Endothelial cell of umbilical vein (primary cell): Measurements from ENCODE around the gene DENND4C. TPM values are rescaled to one million over a fixed set of nuclear protein-coding genes. Genes with fewer than 3 reads are reported as not detected.

ENCODE experiments used
- BruUV-seq: library from RNA; stranded (reverse); fragments of 400-500 nt; replicated peaks from 2 replicates; lab custom pipeline; 2021; lab: Mats Ljungman, UMichigan
- CTCF ChIA-PET: fragments of 300-600, 350-600 bp; sonication (Branson Sonifier 250); formaldehyde crosslinking; loops from one replicate; lab custom pipeline; 2021; ENCODE audit warnings: antibody characterized with exemption, inconsistent platforms; lab: Charles Lee
- POLR2A ChIA-PET: fragments of 300-600, 350-600 bp; sonication (Branson Sonifier 250); formaldehyde crosslinking; loops from one replicate; lab custom pipeline; 2021; ENCODE audit warnings: antibody characterized with exemption, inconsistent platforms; lab: Charles Lee
- DNase-seq: peaks from one replicate; pipeline ENCODE4 v3.0.0-alpha.2; 2011; ENCODE audit warnings: low read depth, low spot score
- FAIRE-seq: peaks from 2 replicates; lab custom pipeline; 2011; peaks lifted over from hg19 to GRCh38; lab: Jason Lieb, UNC
- H2AFZ ChIP-seq: 2 replicates; pipeline ENCODE4 v1.6.0; 2012; ENCODE audit warnings: low read depth, low read length, control low read depth, inconsistent platforms
- H3K27ac ChIP-seq: 2 replicates; pipeline ENCODE4 v1.5.1; 2011; ENCODE audit warnings: low read depth, mild to moderate bottlenecking, control low read depth, low read length, moderate library complexity; ENCODE audit not compliant: insufficient read depth
- H3K27me3 ChIP-seq, 2 experiments: 2 replicates each; pipeline versions ENCODE4 v1.6.0 to v1.6.1; 2011; ENCODE audit warnings: low read length in 2 of 2, mixed read lengths in 1 of 2; ENCODE audit not compliant: control insufficient read depth in 2 of 2, insufficient read depth in 2 of 2
- H3K36me3 ChIP-seq, 2 experiments: 2 replicates in 1 of 2; 3 replicates in 1 of 2; pipeline ENCODE4 v1.5.1; 2011; ENCODE audit warnings: low read length in 2 of 2, mild to moderate bottlenecking in 1 of 2, moderate library complexity in 1 of 2; ENCODE audit not compliant: control insufficient read depth in 2 of 2, insufficient read depth in 2 of 2; ENCODE audit errors: extremely low read depth in 1 of 2
- H3K4me1 ChIP-seq: 3 replicates; pipeline ENCODE4 v1.5.1; 2011; ENCODE audit warnings: mild to moderate bottlenecking, low read length; ENCODE audit not compliant: control insufficient read depth, insufficient read depth; ENCODE audit errors: extremely low read depth
- H3K4me2 ChIP-seq: 2 replicates; pipeline ENCODE4 v1.6.1; 2011; ENCODE audit warnings: low read length, control low read depth, mixed read lengths; ENCODE audit not compliant: insufficient read depth
- H3K4me3 ChIP-seq, 3 experiments: fragments of 200-600 bp in 1 of 3; sonication (generic), shearing (Covaris generic) in 1 of 3; replicated peaks in 1 of 3; 2 replicates each; pipeline ENCODE4 v1.5.1; 2011 to 2016; ENCODE audit warnings: control low read depth in 3 of 3, low read length in 3 of 3, mild to moderate bottlenecking in 2 of 3, inconsistent platforms in 1 of 3, low read depth in 1 of 3, moderate library complexity in 1 of 3; ENCODE audit not compliant: insufficient read depth in 1 of 3
- H3K79me2 ChIP-seq: 2 replicates; pipeline ENCODE4 v1.6.0; 2012; ENCODE audit warnings: low read length, inconsistent platforms; ENCODE audit not compliant: control insufficient read depth, insufficient read depth
- H3K9ac ChIP-seq: replicated peaks from 2 replicates; pipeline ENCODE3; 2011; ENCODE audit warnings: low read length, control low read depth; ENCODE audit not compliant: insufficient read depth; ENCODE audit errors: extremely low read depth
- H3K9me1 ChIP-seq: replicated peaks from 3 replicates; pipeline ENCODE4 v1.6.0; 2011; ENCODE audit warnings: mild to moderate bottlenecking, low read length; ENCODE audit not compliant: control insufficient read depth, insufficient read depth; ENCODE audit errors: extremely low read depth
- H3K9me3 ChIP-seq: replicated peaks from 2 replicates; pipeline ENCODE4 v1.5.1; 2012; ENCODE audit warnings: low read length, inconsistent platforms; ENCODE audit not compliant: control insufficient read depth, insufficient read depth
- H4K20me1 ChIP-seq: replicated peaks from 2 replicates; pipeline ENCODE3; 2011; ENCODE audit warnings: mild to moderate bottlenecking, low read length; ENCODE audit not compliant: control insufficient read depth, insufficient read depth; ENCODE audit errors: extremely low read depth
- CTCF ChIP-seq, 2 donors: IDR thresholded peaks; 1 replicate in 1 of 2; 2 replicates in 1 of 2; pipeline ENCODE4 v1.5.1; 2011; ENCODE audit warnings: low read length in 2 of 2, mild to moderate bottlenecking in 2 of 2, moderate library complexity in 2 of 2, control low read depth in 1 of 2, inconsistent platforms in 1 of 2, low read depth in 1 of 2; ENCODE audit not compliant: insufficient read depth in 1 of 2; ENCODE audit errors: extremely low read depth in 1 of 2
- EZH2 ChIP-seq: IDR thresholded peaks from 2 replicates; pipeline ENCODE4 v1.6.1; 2012; ENCODE audit warnings: borderline replicate concordance, low read depth, mild to moderate bottlenecking, moderate library complexity, low read length, inconsistent platforms; ENCODE audit not compliant: severe bottlenecking
- FOS ChIP-seq: IDR thresholded peaks from 2 replicates; pipeline ENCODE4 v1.6.1; 2011; ENCODE audit warnings: mild to moderate bottlenecking, low read length, moderate library complexity, borderline replicate concordance; ENCODE audit not compliant: insufficient read depth
- JUN ChIP-seq: IDR thresholded peaks from 2 replicates; pipeline ENCODE4 v1.6.1; 2011; ENCODE audit warnings: borderline replicate concordance, low read depth; ENCODE audit not compliant: insufficient read length, insufficient read depth
- MAX ChIP-seq: IDR thresholded peaks from 2 replicates; pipeline ENCODE4 v1.6.1; 2011; ENCODE audit not compliant: insufficient read depth, insufficient read length
- MYC ChIP-seq: IDR thresholded peaks from one replicate; pipeline ENCODE4 v1.6.1; 2011; ENCODE audit warnings: mild to moderate bottlenecking, low read depth, low read length
- POLR2AphosphoS5 ChIP-seq: IDR thresholded peaks from 2 replicates; pipeline ENCODE4 v1.6.1; 2012; ENCODE audit warnings: low read depth, mild to moderate bottlenecking, control low read depth, low read length, moderate library complexity; ENCODE audit not compliant: insufficient read depth
- dilution Hi-C: fragments of 300-500 bp; cut with MboI; formaldehyde crosslinking; loops from one replicate; pipeline ENCODE4 v1.15.0; 2019; ENCODE audit warnings: low sequenced_read_pairs; ENCODE audit not compliant: extremely low pct_ligation_motif_present
- intact Hi-C: fragments of 100-400 bp; cut with micrococcal nuclease; formaldehyde crosslinking; loops from one replicate; pipeline ENCODE4 v1.10.0; 2022
- polyA plus RNA-seq, 4 experiments: library from polyadenylated mRNA; depleted of rRNA in 3 of 4; stranded (reverse) in 3 of 4; unstranded in 1 of 4; fragments of >200 nt; gene quantifications; 2 replicates each; pipeline versions ENCODE4 v1.2.1 to v1.2.3, GENCODE V29; 2011 to 2012; ENCODE audit warnings: missing spikeins in 1 of 4
- total RNA-seq: library from RNA; stranded (reverse); gene quantifications from 2 replicates; pipeline ENCODE4 v1.2.3, GENCODE V29; 2021

DENND4C gene
- total and polyA plus RNA-seq, 2 donors (not counting 3 experiments of a cell fraction or from before 2014, with no cell fraction given), result 9.6 to 36.8 TPM

GRCh38 chr9:19224563-19224962 lies 5.9 kb upstream of the DENND4C start:
- POLR2A ChIA-PET, result no interaction called here
- dilution Hi-C loops, result no loop called here
- no peak for TF ChIP-seq CTCF (IDR thresholded peaks at IDR 0.05; ENCODE audit: extremely low read depth in 1 of 2, insufficient read depth in 1 of 2, low read depth in 1 of 2, low read length in 2 of 2)
- no peak for TF ChIP-seq EZH2
- TF ChIP-seq POLR2AphosphoS5, result no peak
- no peak for TF ChIP-seq JUN
- TF ChIP-seq MYC, result no peak
- TF ChIP-seq FOS, result no peak
- no peak for TF ChIP-seq MAX

More at GRCh38 chr9:19224563-19224962, 5.9 kb upstream of the DENND4C start:
- no peaks in the 10 kb centered on the region for H4K20me1 ChIP-seq
- H3K36me3 ChIP-seq, result no peaks in the 10 kb centered on the region
- H3K9me3 ChIP-seq, result no peaks in the 10 kb centered on the region
- no peak overlapping the region for H3K27ac ChIP-seq
- H3K4me3 ChIP-seq, result no peak overlapping the region
- no peak overlapping the region for H3K9ac ChIP-seq
- CTCF ChIA-PET, result interaction anchor here (1.0 to 1.2 kb wide), 2 partner anchors 8 to 51 kb away, joined by 3 to 4 read pairs; no protein-coding TSS in a partner anchor
- intact Hi-C loops, result no loop called here
- H2AFZ ChIP-seq, result no peak overlapping the region
- no peaks in the 10 kb centered on the region for H3K79me2 ChIP-seq
- FAIRE-seq, result no peak
- no peak overlapping the region for H3K4me2 ChIP-seq
- DNase-seq, result no peak
- BruUV-seq, result no TSS peak
- no peaks in the 10 kb centered on the region for H3K27me3 ChIP-seq
- no peaks in the 10 kb centered on the region for H3K9me1 ChIP-seq
- peaks cover 2% of the 10 kb centered on the region for H3K4me1 ChIP-seq
